Activated CD4-positive, alpha-beta T cell treated with anti-CD3 and anti-CD28 coated beads for 36 hours (primary cell): Measurements from ENCODE around the gene UNC5C. TPM values are rescaled to one million over a fixed set of nuclear protein-coding genes. Genes with fewer than 3 reads are reported as not detected.

Experiments
- ATAC-seq: fragments of 200-7000 bp; cut with Tn5 transposase; one replicate; pipeline ENCODE4 v1.10.0; 2021; ENCODE audit warnings: mild to moderate bottlenecking, moderate library complexity
- CTCF ChIA-PET: fragments of 350-600 bp; sonication (Branson Sonifier 250); formaldehyde crosslinking; loops from one replicate; lab custom pipeline; 2021; ENCODE audit warnings: antibody characterized with exemption; lab: Charles Lee
- POLR2A ChIA-PET: fragments of 350-600 bp; sonication (Branson Sonifier 250); formaldehyde crosslinking; loops from one replicate; lab custom pipeline; 2021; ENCODE audit warnings: antibody characterized with exemption, inconsistent platforms; lab: Charles Lee
- DNase-seq: peaks from one replicate; pipeline ENCODE4 v3.0.0-alpha.2; 2020
- H3K27ac Mint-ChIP-seq: one replicate; pipeline ENCODE4 v1.8.0; 2021; ENCODE audit warnings: mixed read lengths
- H3K27me3 Mint-ChIP-seq: one replicate; pipeline ENCODE4 v1.8.0; 2021; ENCODE audit warnings: mixed read lengths
- H3K36me3 Mint-ChIP-seq: one replicate; pipeline ENCODE4 v1.8.0; 2021; ENCODE audit warnings: low read depth, mixed read lengths
- H3K4me1 Mint-ChIP-seq: one replicate; pipeline ENCODE4 v1.8.0; 2021; ENCODE audit warnings: mixed read lengths
- H3K4me3 Mint-ChIP-seq: one replicate; pipeline ENCODE4 v1.8.0; 2021; ENCODE audit warnings: mild to moderate bottlenecking, moderate library complexity, mixed read lengths
- H3K9me3 Mint-ChIP-seq: one replicate; pipeline ENCODE4 v1.8.0; 2021; ENCODE audit warnings: low read depth, mixed read lengths
- intact Hi-C, 2 experiments: fragments of 100-400 bp; cut with DNase I in 1 of 2; cut with micrococcal nuclease in 1 of 2; formaldehyde crosslinking; loops; one replicate each; pipeline versions ENCODE4 v1.14.2 to v1.15.1; 2022 to 2024; cut with DNase I, micrococcal nuclease
- total RNA-seq, 2 experiments: library from RNA; stranded (reverse); gene quantifications; one replicate each; pipeline ENCODE4 v1.2.3, GENCODE V29; 2021

Gene UNC5C
- total RNA-seq, 2 experiments from 2014 or later, result 0.07 TPM; not detected in 1

- DNase-seq (no peak), ATAC-seq (no peak)
- H3K4me3 Mint-ChIP-seq, result no peak overlapping the region
- CTCF ChIA-PET, result no interaction called here
- no peak overlapping the region for H3K27ac Mint-ChIP-seq
- no peaks in the 10 kb centered on the region for H3K9me3 Mint-ChIP-seq
- no peaks in the 10 kb centered on the region for H3K36me3 Mint-ChIP-seq
- POLR2A ChIA-PET, result no interaction called here
- peaks cover 2% of the 10 kb centered on the region for H3K27me3 Mint-ChIP-seq
- intact Hi-C loops, result no loop called here
- no peaks in the 10 kb centered on the region for H3K4me1 Mint-ChIP-seq
These were observed 12.0 kb upstream of the UNC5C start for GRCh38 chr4:95560774-95561173.

- Mint-ChIP-seq H3K27me3 (peaks cover 7% of the 10 kb centered on the region), H3K4me1 (no peaks in the 10 kb centered on the region), H3K36me3 (no peaks in the 10 kb centered on the region), H3K4me3 (no peak overlapping the region), H3K9me3 (no peaks in the 10 kb centered on the region), H3K27ac (no peak overlapping the region)
- DNase-seq (no peak), ATAC-seq (no peak)
- CTCF ChIA-PET, result no interaction called here
- intact Hi-C loops, result no loop called here
- POLR2A ChIA-PET, result no interaction called here
These were observed 7.6 kb upstream of the UNC5C start for GRCh38 chr4:95556207-95556859.

- peaks cover 15% of the 10 kb centered on the region for H3K4me1 Mint-ChIP-seq
These were observed 4.3 kb upstream of the UNC5C start for GRCh38 chr4:95552942-95553550.

GRCh38 chr4:95551653-95552052, 2.9 kb upstream of the UNC5C start:
- Mint-ChIP-seq H3K4me1 (peaks cover 20% of the 10 kb centered on the region), H3K4me3 (no peak overlapping the region), H3K27ac (no peak overlapping the region), H3K36me3 (no peaks in the 10 kb centered on the region), H3K27me3 (peaks cover 45% of the 10 kb centered on the region), H3K9me3 (no peaks in the 10 kb centered on the region)
- DNase-seq, result no peak
- ChIA-PET CTCF (interaction anchor here (0.5 kb wide), 1 partner anchor 159 kb away, joined by 5 read pairs; no protein-coding TSS in a partner anchor), POLR2A (no interaction called here)
- no peak for ATAC-seq
- intact Hi-C loops, result no loop called here

More at GRCh38 chr4:95552942-95553550, 4.3 kb upstream of the UNC5C start:
- CTCF ChIA-PET, result interaction anchor here (1.2 kb wide), 1 partner anchor 43 kb away, joined by 4 read pairs; no protein-coding TSS in a partner anchor
- H3K36me3 Mint-ChIP-seq, result no peaks in the 10 kb centered on the region
- H3K9me3 Mint-ChIP-seq, result no peaks in the 10 kb centered on the region
- H3K27me3 Mint-ChIP-seq, result peaks cover 32% of the 10 kb centered on the region
- intact Hi-C loops, result no loop called here
- DNase-seq (no peak), ATAC-seq (no peak)
- H3K27ac Mint-ChIP-seq, result no peak overlapping the region
- no peak overlapping the region for H3K4me3 Mint-ChIP-seq
- POLR2A ChIA-PET, result no interaction called here

GRCh38 chr4:95550115-95550987, 1.6 kb upstream of the UNC5C start:
- Mint-ChIP-seq H3K4me3 (peak overlapping the region; percentile 66), H3K36me3 (no peaks in the 10 kb centered on the region), H3K4me1 (peaks cover 20% of the 10 kb centered on the region), H3K27me3 (peaks cover 54% of the 10 kb centered on the region), H3K9me3 (no peaks in the 10 kb centered on the region), H3K27ac (no peak overlapping the region)
- ChIA-PET CTCF (no interaction called here), POLR2A (interaction anchor here (0.7 kb wide), 1 partner anchor 1211 kb away, joined by 3 read pairs; no protein-coding TSS in a partner anchor)
- DNase-seq (no peak), ATAC-seq (no peak)
- intact Hi-C loops, result no loop called here

- ATAC-seq (peak; percentile 85), DNase-seq (peak; percentile 59)
- Mint-ChIP-seq H3K27me3 (peaks cover 56% of the 10 kb centered on the region), H3K27ac (no peak overlapping the region), H3K36me3 (no peaks in the 10 kb centered on the region), H3K4me1 (peaks cover 20% of the 10 kb centered on the region), H3K9me3 (no peaks in the 10 kb centered on the region), H3K4me3 (peak overlapping the region; percentile 66)
- intact Hi-C loops, result no loop called here
- POLR2A ChIA-PET, result interaction anchor here (0.7 kb wide), 1 partner anchor 1210 kb away, joined by 3 read pairs; no protein-coding TSS in a partner anchor
- CTCF ChIA-PET, result no interaction called here
These were observed 707 bp upstream of the UNC5C start for GRCh38 chr4:95549246-95550114.

- H3K27me3 Mint-ChIP-seq, result peaks cover 63% of the 10 kb centered on the region
- peaks cover 20% of the 10 kb centered on the region for H3K4me1 Mint-ChIP-seq
- DNase-seq (peak; percentile 16), ATAC-seq (no peak)
- POLR2A ChIA-PET, result no interaction called here
- peaks cover 2% of the 10 kb centered on the region for H3K9me3 Mint-ChIP-seq
- no peaks in the 10 kb centered on the region for H3K36me3 Mint-ChIP-seq
- peak overlapping the region; percentile 51 for H3K4me3 Mint-ChIP-seq
- intact Hi-C loops, result no loop called here
- CTCF ChIA-PET, result no interaction called here
- no peak overlapping the region for H3K27ac Mint-ChIP-seq
These were observed 880 bp downstream of the UNC5C start for GRCh38 chr4:95547715-95548471.

- intact Hi-C loops, result no loop called here
- Mint-ChIP-seq H3K36me3 (no peaks in the 10 kb centered on the region), H3K4me3 (no peak overlapping the region)
These were observed 1.7 kb downstream of the UNC5C start for GRCh38 chr4:95546866-95547714.

GRCh38 chr4:95546221-95546620, 2.6 kb downstream of the UNC5C start:
- intact Hi-C loops, result no loop called here
- ChIA-PET POLR2A (no interaction called here), CTCF (interaction anchor here (0.6 kb wide), 1 partner anchor 218 kb away, joined by 3 read pairs; no protein-coding TSS in a partner anchor)
- Mint-ChIP-seq H3K27ac (no peak overlapping the region), H3K36me3 (no peaks in the 10 kb centered on the region), H3K4me3 (no peak overlapping the region), H3K27me3 (peaks cover 58% of the 10 kb centered on the region), H3K4me1 (peaks cover 20% of the 10 kb centered on the region), H3K9me3 (peaks cover 2% of the 10 kb centered on the region)
- ATAC-seq (no peak), DNase-seq (no peak)

More at GRCh38 chr4:95546866-95547714, 1.7 kb downstream of the UNC5C start:
- H3K27me3 Mint-ChIP-seq, result peaks cover 63% of the 10 kb centered on the region
- ChIA-PET CTCF (interaction anchor here (0.6 kb wide), 1 partner anchor 217 kb away, joined by 3 read pairs; no protein-coding TSS in a partner anchor), POLR2A (no interaction called here)
- H3K9me3 Mint-ChIP-seq, result peaks cover 2% of the 10 kb centered on the region
- DNase-seq, result no peak
- H3K27ac Mint-ChIP-seq, result no peak overlapping the region
- no peak for ATAC-seq
- H3K4me1 Mint-ChIP-seq, result peaks cover 20% of the 10 kb centered on the region
